ENCODE measurements around the gene MKRN1. TPM values are rescaled to one million over a fixed set of nuclear protein-coding genes. Genes with fewer than 3 reads are reported as not detected.
"Not testable (repeated sequence)": the region's sequence is repeated elsewhere in the genome, so short reads cannot be mapped to it uniquely, and the experiment has no call there.

The MKRN1 gene
- polyA plus RNA-seq, 1 experiment, result 71.6 TPM

DNA sequence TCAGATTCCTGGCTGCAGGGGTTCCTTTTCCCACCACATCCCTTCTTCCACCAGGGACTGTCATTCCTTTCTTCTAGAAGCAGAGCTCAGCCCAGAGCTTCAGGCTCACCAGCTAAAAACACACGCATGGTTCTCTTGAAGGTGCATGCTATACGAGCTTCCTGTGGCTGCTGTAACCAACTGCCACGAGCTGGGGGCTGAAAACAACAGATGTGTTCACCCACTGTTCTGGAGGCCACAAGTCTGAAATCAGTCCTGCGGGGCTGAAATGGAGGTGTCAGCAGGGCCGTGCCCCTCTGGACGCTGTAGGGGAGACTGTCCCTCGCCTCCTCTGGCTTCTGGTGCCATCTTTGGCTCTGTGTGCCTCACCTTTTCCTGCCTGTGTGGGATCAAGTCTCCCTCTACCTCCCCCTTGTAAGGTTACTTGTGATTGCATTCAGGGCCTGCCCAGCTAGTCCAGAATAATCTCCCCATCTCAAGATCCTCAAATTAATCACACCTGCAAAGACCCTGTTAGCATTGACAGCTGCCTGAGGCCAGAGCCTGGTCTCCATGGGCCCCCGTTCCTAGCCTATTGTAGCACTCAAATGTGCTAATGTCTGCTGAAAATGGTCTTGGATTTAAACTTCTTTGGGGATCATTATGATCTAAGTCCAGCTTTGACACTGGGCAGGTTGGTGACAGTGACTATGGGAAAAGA, 61.7 kb downstream of the MKRN1 start:
- CTCF ChIA-PET, result interaction anchor here (0.6 to 0.8 kb wide), 2 partner anchors 83 to 598 kb away, joined by 3 to 5 read pairs; no protein-coding TSS in a partner anchor
- no peak for DNase-seq (ENCODE audit: low read depth, low spot score)

DNA sequence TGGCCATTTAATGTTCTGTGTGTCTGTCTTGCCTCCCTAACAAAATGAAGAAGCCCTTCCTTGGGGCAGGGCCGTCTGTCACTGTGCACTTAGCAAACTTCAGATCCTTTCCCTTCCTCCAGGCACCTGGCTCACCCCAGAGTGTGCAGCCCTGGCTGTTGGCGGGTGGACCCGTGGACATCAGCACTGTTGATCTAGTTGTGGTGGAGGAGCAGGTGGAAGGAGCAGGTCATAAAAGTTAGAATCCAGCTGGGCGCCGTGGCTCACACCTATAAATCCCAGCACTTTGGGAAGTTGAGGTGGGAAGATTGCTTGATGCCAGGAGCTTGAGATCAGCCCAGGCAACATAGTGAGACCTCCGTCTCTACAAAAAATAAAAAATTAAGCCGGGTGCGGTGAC, 62.7 kb downstream of the MKRN1 start:
- no peak for DNase-seq (ENCODE audit: low read depth, low spot score)
- no peak overlapping the region for H3K4me3 ChIP-seq (ENCODE audit: low read depth, low read length)
- CTCF ChIA-PET, result interaction anchor here (0.5 to 0.6 kb wide), 2 partner anchors 82 to 231 kb away, joined by 3 read pairs; no protein-coding TSS in a partner anchor
- H3K27me3 ChIP-seq (ENCODE audit: control insufficient read depth, insufficient read depth, low read length), result peaks cover 14% of the 10 kb centered on the region
- TF ChIP-seq, protein P1, sequence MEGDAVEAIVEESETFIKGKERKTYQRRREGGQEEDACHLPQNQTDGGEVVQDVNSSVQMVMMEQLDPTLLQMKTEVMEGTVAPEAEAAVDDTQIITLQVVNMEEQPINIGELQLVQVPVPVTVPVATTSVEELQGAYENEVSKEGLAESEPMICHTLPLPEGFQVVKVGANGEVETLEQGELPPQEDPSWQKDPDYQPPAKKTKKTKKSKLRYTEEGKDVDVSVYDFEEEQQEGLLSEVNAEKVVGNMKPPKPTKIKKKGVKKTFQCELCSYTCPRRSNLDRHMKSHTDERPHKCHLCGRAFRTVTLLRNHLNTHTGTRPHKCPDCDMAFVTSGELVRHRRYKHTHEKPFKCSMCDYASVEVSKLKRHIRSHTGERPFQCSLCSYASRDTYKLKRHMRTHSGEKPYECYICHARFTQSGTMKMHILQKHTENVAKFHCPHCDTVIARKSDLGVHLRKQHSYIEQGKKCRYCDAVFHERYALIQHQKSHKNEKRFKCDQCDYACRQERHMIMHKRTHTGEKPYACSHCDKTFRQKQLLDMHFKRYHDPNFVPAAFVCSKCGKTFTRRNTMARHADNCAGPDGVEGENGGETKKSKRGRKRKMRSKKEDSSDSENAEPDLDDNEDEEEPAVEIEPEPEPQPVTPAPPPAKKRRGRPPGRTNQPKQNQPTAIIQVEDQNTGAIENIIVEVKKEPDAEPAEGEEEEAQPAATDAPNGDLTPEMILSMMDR (IDR thresholded peaks at IDR 0.05; ENCODE audit: low read depth, low read length), result no peak
- H3K9me3 ChIP-seq (ENCODE audit: control insufficient read depth, insufficient read depth, low read length), result no peaks in the 10 kb centered on the region
- no peak overlapping the region for H3K27ac ChIP-seq (ENCODE audit: low read depth, low read length)
- POLR2A ChIA-PET, result no interaction called here

More for the DNA sequence above, 61.7 kb downstream of the MKRN1 start:
- no peak overlapping the region for H3K4me3 ChIP-seq (ENCODE audit: low read depth, low read length)
- peaks cover 12% of the 10 kb centered on the region for H3K27me3 ChIP-seq (ENCODE audit: control insufficient read depth, insufficient read depth, low read length)
- TF ChIP-seq, protein P1 (IDR thresholded peaks at IDR 0.05; ENCODE audit: low read depth, low read length), result no peak
- H3K9me3 ChIP-seq (ENCODE audit: control insufficient read depth, insufficient read depth, low read length), result no peaks in the 10 kb centered on the region
- H3K27ac ChIP-seq (ENCODE audit: low read depth, low read length), result no peak overlapping the region
- POLR2A ChIA-PET, result interaction anchor here (0.6 kb wide), 1 partner anchor 211 kb away, joined by 5 read pairs; no protein-coding TSS in a partner anchor

DNA sequence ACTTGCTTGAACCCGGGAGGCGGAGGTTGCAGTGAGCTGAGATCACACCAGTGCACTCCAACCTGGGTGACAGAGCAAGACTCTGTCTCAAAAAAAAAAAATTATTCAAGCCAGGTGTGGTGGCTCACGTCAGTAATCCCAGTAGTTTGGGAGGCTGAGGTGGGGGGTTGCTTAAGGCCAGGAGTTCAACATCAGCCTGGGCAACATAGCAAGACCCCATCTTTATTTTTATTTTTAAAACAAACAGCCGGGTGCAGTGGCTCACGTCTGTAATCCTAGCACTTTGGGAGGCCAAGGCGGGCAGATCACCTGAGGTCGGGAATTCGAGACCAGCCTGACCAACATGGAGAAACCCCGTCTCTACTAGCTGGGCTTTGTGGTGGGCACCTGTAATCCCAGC, 63.5 kb downstream of the MKRN1 start:
- not testable (repeated sequence) for H3K27ac ChIP-seq (ENCODE audit: low read depth, low read length)

DNA sequence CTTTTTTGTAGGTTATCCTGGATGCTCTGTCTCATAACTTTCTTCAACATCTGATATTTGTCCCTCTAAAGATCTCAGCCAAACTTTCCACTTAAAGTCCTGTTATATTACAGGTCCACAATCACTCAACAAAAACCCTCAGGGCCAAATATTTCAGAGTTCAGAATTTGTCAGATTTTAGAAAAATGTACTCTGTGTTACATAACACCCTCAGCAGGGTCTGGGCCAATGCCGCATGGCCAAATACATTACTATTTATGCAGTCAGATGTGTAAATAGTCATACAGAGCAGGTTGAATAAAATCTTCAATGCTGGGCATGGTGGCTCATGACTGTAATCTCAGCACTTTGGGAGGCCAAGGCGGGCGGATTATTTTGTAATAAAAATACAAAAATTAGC, 63.9 kb downstream of the MKRN1 start:
- DNase-seq (ENCODE audit: low read depth, low spot score), result no peak
- no peak overlapping the region for H3K27ac ChIP-seq (ENCODE audit: low read depth, low read length)
- no peak overlapping the region for H3K4me3 ChIP-seq (ENCODE audit: low read depth, low read length)
- H3K27me3 ChIP-seq (ENCODE audit: control insufficient read depth, insufficient read depth, low read length), result peaks cover 12% of the 10 kb centered on the region
- H3K9me3 ChIP-seq (ENCODE audit: control insufficient read depth, insufficient read depth, low read length), result no peaks in the 10 kb centered on the region
- TF ChIP-seq, protein P1 (IDR thresholded peaks at IDR 0.05; ENCODE audit: low read depth, low read length), result no peak
- ChIA-PET POLR2A (no interaction called here), CTCF (no interaction called here)

More for the DNA sequence above, 63.5 kb downstream of the MKRN1 start:
- H3K9me3 ChIP-seq (ENCODE audit: control insufficient read depth, insufficient read depth, low read length); POLR2A ChIA-PET; DNase-seq (ENCODE audit: low read depth, low spot score); CTCF ChIA-PET; H3K4me3 ChIP-seq (ENCODE audit: low read depth, low read length): not testable (repeated sequence)
- peaks cover 14% of the 10 kb centered on the region for H3K27me3 ChIP-seq (ENCODE audit: control insufficient read depth, insufficient read depth, low read length)

DNA sequence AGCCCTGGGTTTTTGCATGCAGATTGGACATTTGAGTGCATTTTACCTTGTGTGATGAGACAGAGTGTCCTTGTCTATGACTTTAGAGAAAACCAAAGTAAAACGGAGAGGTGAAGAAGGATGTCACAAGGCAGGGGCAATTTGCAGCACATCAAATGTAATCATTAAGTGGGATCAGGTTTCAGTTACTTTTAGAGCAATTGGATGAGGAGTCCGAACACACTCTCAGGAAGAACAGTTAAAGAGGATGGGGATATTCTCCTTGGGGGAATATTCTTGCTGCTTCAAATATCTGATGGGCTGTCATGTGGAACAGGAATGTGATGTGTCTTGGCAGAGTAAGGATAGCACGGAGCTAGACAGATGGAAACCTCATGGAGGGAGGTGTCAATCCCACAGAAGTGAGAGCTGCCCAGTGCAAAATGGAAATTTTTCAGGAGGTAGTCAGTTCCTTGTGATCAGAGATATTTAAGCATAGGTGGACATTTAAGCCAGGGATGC, 74.7 kb downstream of the MKRN1 start:
- Histone ChIP-seq H3K27ac (ENCODE audit: low read depth, low read length) (no peak overlapping the region), H3K9me3 (ENCODE audit: control insufficient read depth, insufficient read depth, low read length) (no peaks in the 10 kb centered on the region), H3K4me3 (ENCODE audit: low read depth, low read length) (no peak overlapping the region), H3K27me3 (ENCODE audit: control insufficient read depth, insufficient read depth, low read length) (peaks cover 4% of the 10 kb centered on the region)
- ChIA-PET POLR2A (no interaction called here), CTCF (no interaction called here)
- no peak for DNase-seq (ENCODE audit: low read depth, low spot score)
- TF ChIP-seq, protein P1 (IDR thresholded peaks at IDR 0.05; ENCODE audit: low read depth, low read length), result no peak

Measured in AG04450 (cell line).